Myocyte (in vitro differentiated cells): ENCODE measurements around the gene PIAS2. TPM values are rescaled to one million over a fixed set of nuclear protein-coding genes. Genes with fewer than 3 reads are reported as not detected.
A peak's percentile ranks its signal among the peaks of the same experiment; 100 is the strongest.
"Not testable (repeated sequence)": the region's sequence is repeated elsewhere in the genome, so short reads cannot be mapped to it uniquely, and the experiment has no call there.

Experiments used
- DNase-seq: peaks from one replicate; pipeline ENCODE4 v3.0.0-alpha.2; 2012; ENCODE audit warnings: low read depth
- total RNA-seq: library from RNA; depleted of rRNA; stranded (reverse); fragments of >200 nt; gene quantifications from 2 replicates; pipeline ENCODE4 v1.2.3, GENCODE V29; 2014

Gene PIAS2
- total RNA-seq, 1 donor from 2014 or later = 38.9 TPM

GRCh38 chr18:46903406-46903805 is 13.9 kb downstream of the PIAS2 start:
- no peak for DNase-seq

- no peak for DNase-seq
Observed at GRCh38 chr18:46899274-46899948, 17.9 kb downstream of the PIAS2 start.

- DNase-seq = no peak
Observed at GRCh38 chr18:46894124-46894523, 23.2 kb downstream of the PIAS2 start.

GRCh38 chr18:46893360-46893759 is 23.9 kb downstream of the PIAS2 start:
- no peak for DNase-seq

- DNase-seq = peak; percentile 67
Observed at GRCh38 chr18:46892842-46893241, 24.5 kb downstream of the PIAS2 start.

- no peak for DNase-seq
Observed at GRCh38 chr18:46891742-46892214, 25.5 kb downstream of the PIAS2 start.

GRCh38 chr18:46888965-46889364 is 28.3 kb downstream of the PIAS2 start:
- DNase-seq = no peak

- DNase-seq = no peak
Observed at GRCh38 chr18:46886893-46887292, 30.4 kb downstream of the PIAS2 start.

GRCh38 chr18:46883180-46883579 is 34.1 kb downstream of the PIAS2 start:
- DNase-seq = no peak

GRCh38 chr18:46877329-46877987 is 39.8 kb downstream of the PIAS2 start:
- DNase-seq = no peak

GRCh38 chr18:46868169-46868921 is 49.0 kb downstream of the PIAS2 start:
- no peak for DNase-seq

- DNase-seq = peak; percentile 27
Observed at GRCh38 chr18:46867367-46868143, 49.8 kb downstream of the PIAS2 start.

GRCh38 chr18:46866523-46866922 is 50.8 kb downstream of the PIAS2 start:
- no peak for DNase-seq

GRCh38 chr18:46865245-46865644 is 52.1 kb downstream of the PIAS2 start:
- not testable (repeated sequence) for DNase-seq

- peak; percentile 49 for DNase-seq
Observed at GRCh38 chr18:46859855-46860254, 57.5 kb downstream of the PIAS2 start.

- no peak for DNase-seq
Observed at GRCh38 chr18:46858290-46858689, 59.0 kb downstream of the PIAS2 start.

- peak; percentile 82 for DNase-seq
Observed at GRCh38 chr18:46856973-46857372, 60.3 kb downstream of the PIAS2 start.

- DNase-seq = no peak
Observed at GRCh38 chr18:46849007-46849406, 68.3 kb downstream of the PIAS2 start.

- DNase-seq = no peak
Observed at GRCh38 chr18:46843372-46843771, 73.9 kb downstream of the PIAS2 start.

GRCh38 chr18:46842583-46842982 is 74.7 kb downstream of the PIAS2 start:
- no peak for DNase-seq

GRCh38 chr18:46833899-46834298 is 83.4 kb downstream of the PIAS2 start:
- DNase-seq = no peak
